ENCODE measurements around the gene MYO5C.

DNA sequence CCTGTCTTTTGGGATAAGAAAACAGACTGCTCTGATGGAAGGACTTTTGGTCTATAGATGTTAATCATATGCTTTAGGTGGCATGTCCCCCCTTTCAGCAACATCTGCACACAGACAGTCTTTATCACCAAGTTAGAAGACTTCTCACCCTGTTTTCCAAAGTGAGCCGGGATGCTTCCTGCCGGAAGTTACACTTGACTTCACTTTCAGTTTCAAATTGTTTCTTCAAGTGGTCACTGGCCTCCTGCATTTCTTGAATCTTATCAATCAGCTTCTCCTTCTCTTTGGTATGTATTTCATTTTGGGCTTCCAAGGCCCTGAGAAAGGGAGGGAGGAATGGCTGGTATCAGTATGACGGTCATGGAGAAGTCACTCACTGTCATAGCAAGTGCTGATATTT, 77.2 kb downstream of the MYO5C start:
- TF ChIP-seq CTCF (IDR thresholded peaks at IDR 0.05) (no peak), EZH2 (IDR thresholded peaks at IDR 0.05) (no peak)

Measured in neural progenitor cell (in vitro differentiated cells).